Measurements from ENCODE around the gene APRT. TPM values are rescaled to one million over a fixed set of nuclear protein-coding genes. Genes with fewer than 3 reads are reported as not detected.

The APRT gene
- total and polyA plus RNA-seq, 2 of the 4 experiments (the other 2 are of a cell fraction): 40.5 to 157 TPM

- TF ChIP-seq MAFK (IDR thresholded peaks at IDR 0.05; ENCODE audit: low read depth, low read length) (no peak), CEBPB (IDR thresholded peaks at IDR 0.05; ENCODE audit: low read depth, low read length) (no peak), NFE2L2 (IDR thresholded peaks at IDR 0.05; ENCODE audit: low read depth, low read length) (no peak), RAD21 (IDR thresholded peaks at IDR 0.05; ENCODE audit: low read length) (no peak), CHD1 (IDR thresholded peaks at IDR 0.05; ENCODE audit: low read depth, low read length) (no peak), ELK1 (IDR thresholded peaks at IDR 0.05; ENCODE audit: borderline replicate concordance, low read depth, low read length) (no peak)
Measured at GRCh38 chr16:88861359-88861758, 49.6 kb upstream of the APRT start (continued).

Measured in IMR-90 (cell line).